Posterior cingulate gyrus (tissue), 11 donors: ENCODE measurements around the gene SEC14L2.
A peak's percentile ranks its signal among the peaks of the same experiment; 100 is the strongest.

ENCODE experiments used
- DNase-seq, 10 donors: peaks; one replicate each; pipeline versions ENCODE4 v3.0.0 to v3.0.0-alpha.2; 2020 to 2021; ENCODE audit warnings: mixed read lengths in 3 of 10
- intact Hi-C: fragments of 100-400 bp; cut with DNase I; formaldehyde crosslinking; loops from one replicate; pipeline ENCODE4 v1.15.1; 2023

SEC14L2 gene

GRCh38 chr22:30396871-30397655, at the start of gene SEC14L2:
SEC14L2 (plus strand) TSS chr22:30397018; CDS start chr22:30397117, 99 bp downstream.
- peak; percentile 79 to 98 (median 86) for DNase-seq
- intact Hi-C loops: loop anchor here (1.0 kb wide), 1 partner anchor 26 kb away; no protein-coding TSS in a partner anchor

- intact Hi-C loops: no loop called here
These were observed 49.4 kb upstream of the SEC14L2 start for GRCh38 chr22:30347255-30347892.

GRCh38 chr22:30348404-30348803, 48.4 kb upstream of the SEC14L2 start:
- intact Hi-C loops: no loop called here
- peak in 2 of 10 donors; percentile 5 to 29 for DNase-seq

More at GRCh38 chr22:30347255-30347892, 49.4 kb upstream of the SEC14L2 start:
- no peak for DNase-seq

GRCh38 chr22:30348809-30349208, 48.0 kb upstream of the SEC14L2 start:
- peak in 1 of 10 donors; percentile 14 for DNase-seq
- intact Hi-C loops: no loop called here

DNA sequence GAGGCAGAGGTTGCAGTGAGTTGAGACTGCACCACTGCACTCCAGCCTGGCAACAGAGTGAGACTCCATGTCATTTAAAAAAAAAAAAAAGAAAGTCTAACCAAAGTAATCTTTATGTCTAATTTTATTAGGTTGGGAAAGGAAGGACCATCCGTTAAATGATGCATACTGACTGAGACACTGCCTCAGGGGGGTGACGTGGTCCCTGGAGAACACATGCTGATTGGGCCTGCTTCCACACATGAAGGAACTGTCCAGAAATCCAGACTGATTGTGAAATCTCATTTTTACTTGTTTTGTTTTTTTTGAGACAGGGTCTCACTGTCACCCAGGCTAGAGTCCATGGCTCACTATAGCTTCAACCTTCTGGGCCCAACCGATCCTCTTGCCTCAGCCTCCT, 45.6 kb upstream of the SEC14L2 start:
- intact Hi-C loops: no loop called here
- peak in 2 of 10 donors; percentile 12 to 18 for DNase-seq

- intact Hi-C loops: no loop called here
- DNase-seq: no peak
These were observed 42.2 kb upstream of the SEC14L2 start for GRCh38 chr22:30354644-30355043.

GRCh38 chr22:30356449-30357235, 40.2 kb upstream of the SEC14L2 start, which contains the start of the genes CCDC157 and SF3A1:
CCDC157 (plus strand) TSS chr22:30357007; CDS start chr22:30366001, 8,994 bp downstream.
SF3A1 (minus strand) TSS chr22:30356894; CDS start chr22:30356792, 102 bp downstream.
- DNase-seq: peak; percentile 80 to 98 (median 88)
- intact Hi-C loops: no loop called here

- no peak for DNase-seq
- intact Hi-C loops: no loop called here
These were observed 39.6 kb upstream of the SEC14L2 start for GRCh38 chr22:30357236-30357570.

DNA sequence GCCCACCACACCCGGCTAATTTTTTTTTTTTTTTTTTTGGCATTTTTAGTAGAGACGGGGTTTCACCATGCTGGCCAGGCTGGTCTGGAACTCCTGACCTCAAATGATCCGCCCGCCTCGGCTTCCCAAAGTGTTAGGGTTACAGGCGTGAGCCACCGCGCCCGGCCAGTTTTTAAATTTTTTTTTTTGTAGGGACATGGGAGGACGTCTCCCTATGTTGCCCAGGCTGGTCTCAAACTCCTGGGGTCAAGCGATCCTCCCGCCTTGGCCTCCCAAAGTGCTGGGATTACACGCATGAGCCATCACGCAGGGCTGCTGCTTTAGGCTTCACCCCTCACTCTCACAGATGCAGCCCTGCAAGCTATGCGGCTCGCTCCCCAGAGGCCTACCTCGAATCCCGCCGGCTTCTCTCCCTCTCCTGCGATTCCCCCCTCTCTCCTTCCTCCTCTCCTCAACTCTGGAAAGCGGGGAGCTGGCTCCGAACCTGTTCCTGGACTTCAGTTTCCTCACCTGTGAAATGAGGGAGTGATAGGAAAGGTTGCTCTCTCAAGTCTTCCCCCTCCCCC, 39.1 kb upstream of the SEC14L2 start:
- intact Hi-C loops: no loop called here
- DNase-seq: peak in 3 of 10 donors; percentile 68 to 82 (median 76)

- intact Hi-C loops: no loop called here
- peak in 3 of 10 donors; percentile 11 to 24 (median 12) for DNase-seq
These were observed 38.3 kb upstream of the SEC14L2 start for GRCh38 chr22:30358541-30358940.

DNA sequence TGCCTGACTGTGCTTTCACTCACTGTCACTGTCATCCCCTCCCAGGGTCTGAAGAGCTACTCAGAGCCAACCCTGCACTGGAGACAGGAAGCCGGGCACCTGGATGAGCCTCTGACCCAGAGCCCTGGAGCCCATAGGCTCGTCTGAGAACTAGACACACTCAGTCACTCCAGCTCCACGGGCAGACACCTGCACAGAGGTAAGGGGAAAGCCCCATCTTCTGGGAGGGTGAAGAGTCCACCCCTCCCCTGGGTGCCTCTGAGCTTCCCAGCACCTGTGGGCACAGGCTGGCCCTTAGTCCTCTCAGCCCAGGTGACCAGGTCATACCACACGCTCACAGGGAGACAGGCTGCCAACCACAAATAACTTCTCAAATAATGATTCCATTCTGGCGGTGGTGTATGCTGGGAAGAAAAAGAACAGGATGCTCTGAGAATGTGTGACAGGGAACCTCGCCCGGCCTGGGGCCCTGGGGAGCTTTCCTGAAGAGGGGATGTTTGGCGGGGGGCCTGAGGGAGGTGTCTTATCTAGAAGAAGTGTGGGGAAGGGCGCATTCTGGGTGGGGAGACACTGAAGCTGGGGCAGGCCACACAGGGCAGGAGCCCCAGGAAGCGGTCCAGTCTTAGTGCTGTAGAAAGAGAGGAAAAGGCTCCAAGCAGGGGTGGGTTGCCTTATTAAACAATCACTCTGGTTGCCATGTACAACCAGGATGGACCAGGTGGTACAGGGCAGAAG, 34.7 kb upstream of the SEC14L2 start:
- DNase-seq: peak in 3 of 10 donors; percentile 44 to 57 (median 55)
- intact Hi-C loops: no loop called here

- peak in 3 of 10 donors; percentile 25 to 51 (median 48) for DNase-seq
- intact Hi-C loops: no loop called here
These were observed 34.1 kb upstream of the SEC14L2 start for GRCh38 chr22:30362651-30363281.

- peak in 3 of 10 donors; percentile 24 to 64 (median 59) for DNase-seq
- intact Hi-C loops: no loop called here
These were observed 30.9 kb upstream of the SEC14L2 start for GRCh38 chr22:30365891-30366290.

GRCh38 chr22:30368420-30368819, 28.4 kb upstream of the SEC14L2 start:
- intact Hi-C loops: no loop called here
- peak in 3 of 10 donors; percentile 11 to 55 (median 18) for DNase-seq

- intact Hi-C loops: no loop called here
- no peak for DNase-seq
These were observed 26.1 kb upstream of the SEC14L2 start for GRCh38 chr22:30370641-30371230.

DNA sequence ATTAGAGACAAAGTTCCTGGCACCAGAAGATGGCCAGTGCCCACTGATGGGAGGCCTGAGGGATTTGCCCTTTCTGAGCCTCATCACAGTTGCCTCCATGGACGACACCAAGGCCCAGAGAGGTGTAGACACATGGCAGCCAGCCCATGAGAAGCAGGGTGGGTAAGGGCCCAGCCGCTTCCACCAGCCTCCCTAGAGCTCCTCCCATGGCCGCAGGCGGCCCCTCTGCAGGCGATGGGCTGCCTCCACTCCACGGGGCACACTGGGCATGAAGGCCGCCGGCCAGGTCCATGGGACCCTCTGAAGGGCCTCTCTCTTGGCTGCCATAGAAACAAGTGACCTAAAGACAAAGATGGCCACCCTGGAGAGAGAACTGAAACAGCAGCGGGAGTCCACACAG, 25.5 kb upstream of the SEC14L2 start:
- intact Hi-C loops: no loop called here

GRCh38 chr22:30371981-30372380, 24.8 kb upstream of the SEC14L2 start:
- intact Hi-C loops: no loop called here
- DNase-seq: no peak

More for the DNA sequence above, 25.5 kb upstream of the SEC14L2 start:
- peak in 1 of 10 donors; percentile 46 for DNase-seq

DNA sequence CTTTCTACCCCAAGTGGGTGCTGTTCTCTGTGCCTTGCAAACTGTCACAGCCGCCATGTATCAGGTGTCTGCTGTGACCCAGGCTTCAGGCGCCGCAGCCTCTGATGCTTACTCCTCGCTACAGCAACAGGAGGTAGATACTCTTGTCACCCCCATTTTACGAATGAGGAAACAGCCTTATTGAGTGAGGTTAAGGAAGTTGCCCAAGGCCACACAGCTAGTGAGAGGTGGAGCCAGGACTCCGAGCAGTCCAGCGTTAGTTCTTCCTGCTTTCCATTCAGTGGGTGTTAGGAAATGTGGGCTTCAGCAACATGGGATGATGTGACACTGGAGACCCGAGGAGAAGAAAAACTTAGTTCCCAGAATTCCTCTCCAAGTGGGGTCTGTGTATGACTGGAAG, 23.9 kb upstream of the SEC14L2 start:
- intact Hi-C loops: no loop called here
- DNase-seq: no peak
